NB4 (cell line): ENCODE measurements around the gene DDX54.

ENCODE experiments used
- DNase-seq: peaks from one replicate; pipeline ENCODE4 v3.0.0; 2010; ENCODE audit warnings: low read depth
- H3K4me3 ChIP-seq: one replicate; pipeline ENCODE4 v1.5.1; 2011; ENCODE audit warnings: mild to moderate bottlenecking, low read depth, low read length, moderate library complexity
- CTCF ChIP-seq: IDR thresholded peaks from one replicate; pipeline ENCODE4 v1.5.1; 2012; ENCODE audit warnings: low read depth, low read length
- MAX ChIP-seq: IDR thresholded peaks from 2 replicates; pipeline ENCODE4 v1.6.1; 2011; ENCODE audit warnings: low read depth, low read length
- MYC ChIP-seq: IDR thresholded peaks from 2 replicates; pipeline ENCODE4 v1.6.1; 2011; ENCODE audit warnings: low read depth, low read length
- POLR2A ChIP-seq: IDR thresholded peaks from 2 replicates; pipeline ENCODE4 v1.6.1; 2011; ENCODE audit warnings: mild to moderate bottlenecking; ENCODE audit not compliant: insufficient read length; ENCODE audit errors: extremely low read depth

The DDX54 gene

GRCh38 chr12:113202300-113203075 lies 17.2 kb upstream of the DDX54 start:
- peak; percentile 32 for DNase-seq
- H3K4me3 ChIP-seq = no peak overlapping the region
- TF ChIP-seq CTCF (no peak), POLR2A (no peak), MYC (no peak), MAX (no peak)

GRCh38 chr12:113201187-113202177 lies 16.2 kb upstream of the DDX54 start:
- H3K4me3 ChIP-seq = no peak overlapping the region
- no peak for DNase-seq
- TF ChIP-seq CTCF = no peak
- no peak for TF ChIP-seq POLR2A
- no peak for TF ChIP-seq MYC
- no peak for TF ChIP-seq MAX

DNA sequence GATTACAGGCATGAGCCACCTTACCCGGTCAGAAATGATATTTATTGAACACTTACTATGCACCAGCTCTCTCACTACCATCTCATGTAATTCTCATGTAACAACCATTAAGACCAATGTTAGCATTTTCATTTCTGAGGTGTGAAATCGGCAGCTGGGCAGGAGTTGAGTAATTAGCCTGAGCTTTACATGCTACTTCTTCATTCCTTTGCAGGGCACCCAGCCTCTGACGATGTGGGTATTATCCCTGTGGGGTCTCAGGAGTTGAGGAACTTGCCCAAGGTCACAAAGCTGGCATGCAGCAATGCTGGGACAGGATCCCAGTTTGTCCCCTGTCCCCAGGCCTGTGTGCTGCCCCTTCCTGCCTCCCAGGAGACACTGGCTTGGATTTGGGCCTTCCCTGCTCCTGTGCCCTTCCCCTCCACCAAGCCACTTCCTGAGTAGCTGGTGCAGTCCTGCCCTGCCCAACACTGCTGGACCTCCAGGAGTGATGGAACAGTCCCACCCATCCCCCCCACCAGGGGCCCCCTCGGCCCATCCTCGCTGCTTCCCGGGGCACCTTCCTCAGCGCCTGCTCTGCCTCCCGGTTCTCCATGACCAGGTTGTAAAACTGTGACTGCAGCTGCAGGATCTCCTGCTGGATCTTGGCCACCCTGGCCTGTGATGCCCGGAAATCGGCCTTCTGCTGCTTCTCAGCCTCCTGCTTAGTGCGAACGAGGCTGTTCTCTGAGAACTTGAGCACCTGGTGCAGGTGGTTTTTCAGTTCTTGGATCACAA lies 14.9 kb upstream of the DDX54 start:
- no peak for TF ChIP-seq MAX
- no peak for TF ChIP-seq MYC
- no peak for TF ChIP-seq POLR2A
- no peak for TF ChIP-seq CTCF
- no peak overlapping the region for H3K4me3 ChIP-seq
- DNase-seq = peak; percentile 74

GRCh38 chr12:113198296-113198695 lies 13.0 kb upstream of the DDX54 start:
- no peak for DNase-seq

More at GRCh38 chr12:113198296-113198695, 13.0 kb upstream of the DDX54 start:
- no peak overlapping the region for H3K4me3 ChIP-seq
- TF ChIP-seq POLR2A (no peak), MAX (no peak), MYC (no peak), CTCF (no peak)
